Measurements from ENCODE around the gene CTNNA2. TPM values are rescaled to one million over a fixed set of nuclear protein-coding genes. Genes with fewer than 3 reads are reported as not detected.

Gene CTNNA2
- total RNA-seq, 1 experiment from 2014 or later = not detected

GRCh38 chr2:79547568-79547967, 34.7 kb downstream of the CTNNA2 start:
- no peak overlapping the region for H2AFZ ChIP-seq
- no peaks in the 10 kb centered on the region for H3K27me3 ChIP-seq (ENCODE audit: insufficient read depth, low read depth)
- no peaks in the 10 kb centered on the region for H3K79me2 ChIP-seq (ENCODE audit: low read depth)
- no TSS peak for BruUV-seq (replicated peaks)
- H3K36me3 ChIP-seq (ENCODE audit: low read depth) = no peaks in the 10 kb centered on the region
- ChIA-PET CTCF (no interaction called here), POLR2A (ENCODE audit: unreplicated experiment) (no interaction called here)
- no peaks in the 10 kb centered on the region for H3F3A ChIP-seq (ENCODE audit: insufficient read depth, low read depth)
- TF ChIP-seq EZH2 (IDR thresholded peaks at IDR 0.05; ENCODE audit: low read depth) (no peak), CTCF (conservative IDR thresholded peaks at IDR 0.05) (no peak)
- no peak for DNase-seq
- intact Hi-C loops (cut with micrococcal nuclease; ENCODE audit: unreplicated experiment) = no loop called here
- no peak overlapping the region for H3K4me3 ChIP-seq
- no peak overlapping the region for H3K27ac ChIP-seq
- no peak overlapping the region for H3K4me2 ChIP-seq
- H4K20me1 ChIP-seq (ENCODE audit: insufficient read depth) = no peaks in the 10 kb centered on the region
- H3K9me3 ChIP-seq (ENCODE audit: insufficient read depth, low read depth) = peaks cover 24% of the 10 kb centered on the region
- no peaks in the 10 kb centered on the region for H3K9me2 ChIP-seq (ENCODE audit: insufficient read depth)
- no peaks in the 10 kb centered on the region for H3K4me1 ChIP-seq (replicated peaks; ENCODE audit: insufficient read depth)

DNA sequence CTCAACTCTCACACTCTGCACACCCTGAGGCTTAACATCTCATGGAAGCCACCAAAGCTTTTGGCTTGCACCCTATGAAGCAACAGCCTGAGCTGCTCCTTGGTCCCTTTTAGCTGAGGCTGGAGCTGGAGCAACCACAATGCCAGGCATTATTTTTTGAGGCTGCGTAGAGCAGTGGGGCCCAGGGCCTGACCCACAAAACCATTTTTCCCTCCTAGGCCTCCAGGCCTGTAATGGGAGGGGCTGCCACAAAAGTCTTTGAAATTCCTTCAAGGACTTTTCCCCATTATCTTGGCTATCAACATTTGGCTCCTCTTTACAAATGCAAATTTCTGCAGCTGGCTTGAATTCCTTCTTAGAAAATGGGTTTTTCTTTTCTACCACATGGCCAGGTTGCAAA, 39.8 kb downstream of the CTNNA2 start:
- H3K36me3 ChIP-seq (ENCODE audit: low read depth) = no peaks in the 10 kb centered on the region
- peaks cover 14% of the 10 kb centered on the region for H3K9me3 ChIP-seq (ENCODE audit: insufficient read depth, low read depth)
- no peak for TF ChIP-seq EZH2 (IDR thresholded peaks at IDR 0.05; ENCODE audit: low read depth)
- TF ChIP-seq CTCF (conservative IDR thresholded peaks at IDR 0.05) = no peak
- H3K9me2 ChIP-seq (ENCODE audit: insufficient read depth) = peaks cover 4% of the 10 kb centered on the region; the same call in 1 of the 2 replicates
- no peak overlapping the region for H3K27ac ChIP-seq
- H3K27me3 ChIP-seq (ENCODE audit: insufficient read depth, low read depth) = no peaks in the 10 kb centered on the region
- no peak overlapping the region for H3K4me3 ChIP-seq
- no peaks in the 10 kb centered on the region for H3F3A ChIP-seq (ENCODE audit: insufficient read depth, low read depth)
- H3K4me1 ChIP-seq (replicated peaks; ENCODE audit: insufficient read depth) = no peaks in the 10 kb centered on the region
- no TSS peak for BruUV-seq (replicated peaks)
- no peaks in the 10 kb centered on the region for H4K20me1 ChIP-seq (ENCODE audit: insufficient read depth)
- no peak for DNase-seq
- H3K79me2 ChIP-seq (ENCODE audit: low read depth) = no peaks in the 10 kb centered on the region
- H3K4me2 ChIP-seq = no peak overlapping the region
- H2AFZ ChIP-seq = no peak overlapping the region
- ChIA-PET CTCF (no interaction called here), POLR2A (ENCODE audit: unreplicated experiment) (no interaction called here)
- intact Hi-C loops (cut with micrococcal nuclease; ENCODE audit: unreplicated experiment) = no loop called here

DNA sequence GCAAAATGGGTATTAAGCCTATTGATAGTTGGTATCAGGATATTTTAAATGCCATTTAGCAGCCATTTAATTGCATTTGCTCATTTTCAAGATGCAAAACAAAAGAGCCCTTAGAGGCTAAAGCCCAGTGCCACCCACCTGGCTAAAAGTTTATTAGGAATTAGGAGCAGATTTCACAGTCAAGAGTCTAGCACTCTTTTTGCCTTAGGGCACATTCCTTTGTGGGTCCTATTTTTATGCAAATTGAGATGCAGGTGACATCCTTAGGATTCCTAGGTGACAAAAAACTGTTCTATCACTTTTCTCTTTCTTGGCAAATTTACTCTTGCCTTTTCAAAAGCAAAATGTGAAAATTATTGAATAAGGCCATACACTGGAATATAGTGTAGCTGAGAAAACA, 42.0 kb downstream of the CTNNA2 start:
- CTCF ChIA-PET = no interaction called here
- no peak for DNase-seq
- H3F3A ChIP-seq (ENCODE audit: insufficient read depth, low read depth) = no peaks in the 10 kb centered on the region
- H3K9me2 ChIP-seq (ENCODE audit: insufficient read depth) = peaks cover 4% of the 10 kb centered on the region; the same call in 1 of the 2 replicates
- no peaks in the 10 kb centered on the region for H4K20me1 ChIP-seq (ENCODE audit: insufficient read depth)
- no peaks in the 10 kb centered on the region for H3K27me3 ChIP-seq (ENCODE audit: insufficient read depth, low read depth)
- intact Hi-C loops (cut with micrococcal nuclease; ENCODE audit: unreplicated experiment) = no loop called here
- TF ChIP-seq EZH2 (IDR thresholded peaks at IDR 0.05; ENCODE audit: low read depth) = no peak
- TF ChIP-seq CTCF (conservative IDR thresholded peaks at IDR 0.05) = no peak
- H3K27ac ChIP-seq = no peak overlapping the region
- no TSS peak for BruUV-seq (replicated peaks)
- H3K9me3 ChIP-seq (ENCODE audit: insufficient read depth, low read depth) = no peaks in the 10 kb centered on the region
- H2AFZ ChIP-seq = no peak overlapping the region
- no peak overlapping the region for H3K4me2 ChIP-seq
- no peaks in the 10 kb centered on the region for H3K79me2 ChIP-seq (ENCODE audit: low read depth)
- POLR2A ChIA-PET (ENCODE audit: unreplicated experiment) = no interaction called here
- no peaks in the 10 kb centered on the region for H3K4me1 ChIP-seq (replicated peaks; ENCODE audit: insufficient read depth)
- H3K4me3 ChIP-seq = no peak overlapping the region
- no peaks in the 10 kb centered on the region for H3K36me3 ChIP-seq (ENCODE audit: low read depth)

Data from PC-9 (cell line).